Sigmoid colon (tissue), 7 donors: ENCODE results near the gene PLCL1. TPM values are rescaled to one million over a fixed set of nuclear protein-coding genes. Genes with fewer than 3 reads are reported as not detected.

Experiments
- DNase-seq: peaks from one replicate; pipeline ENCODE4 v3.0.0-alpha.2; 2019
- H3K27ac ChIP-seq, 4 donors: fragments of 200-600 bp; sonication (generic); one replicate each; pipeline ENCODE4 v1.5.1; 2016 to 2019; ENCODE audit warnings: mild to moderate bottlenecking in 1 of 4
- H3K27me3 ChIP-seq, 3 donors: fragments of 200-600 bp; sonication (generic); one replicate each; pipeline ENCODE4 v1.5.1; 2019; ENCODE audit warnings: mild to moderate bottlenecking in 1 of 3
- H3K36me3 ChIP-seq, 4 donors: fragments of 200-600 bp; sonication (generic); one replicate each; pipeline ENCODE4 v1.5.1; 2016 to 2019
- H3K4me1 ChIP-seq, 4 donors: fragments of 200-600 bp; sonication (generic); one replicate each; pipeline ENCODE4 v1.5.1; 2017 to 2019
- H3K4me3 ChIP-seq, 4 donors: fragments of 200-600 bp; sonication (generic); one replicate each; pipeline ENCODE4 v1.5.1; 2017 to 2019; ENCODE audit warnings: mild to moderate bottlenecking in 2 of 4, moderate library complexity in 1 of 4
- H3K9me3 ChIP-seq, 4 donors: fragments of 200-600 bp in 3 of 4; sonication (generic) in 3 of 4; one replicate each; pipeline versions ENCODE4 v1.5.1 to v1.6.1; 2013 to 2019
- CTCF ChIP-seq, 4 experiments: fragments of 450-650 bp in 3 of 4; fragments of 200-600 bp in 1 of 4; IDR thresholded peaks; one replicate each; pipeline ENCODE4 v1.5.1; 2016 to 2019; ENCODE audit warnings: antibody characterized with exemption in 4 of 4, mild to moderate bottlenecking in 3 of 4, moderate library complexity in 2 of 4
- EP300 ChIP-seq, 4 donors: sonication (generic); formaldehyde crosslinking; IDR thresholded peaks; one replicate each; pipeline ENCODE4 v1.6.1; 2017; ENCODE audit warnings: antibody characterized with exemption in 4 of 4
- POLR2A ChIP-seq, 2 donors: fragments of 450-650 bp; IDR thresholded peaks; one replicate each; pipeline ENCODE4 v1.6.1; 2016; ENCODE audit warnings: antibody characterized with exemption in 2 of 2, mild to moderate bottlenecking in 2 of 2, moderate library complexity in 2 of 2
- POLR2AphosphoS5 ChIP-seq, 4 donors: sonication (generic); formaldehyde crosslinking; IDR thresholded peaks; one replicate each; pipeline ENCODE4 v1.6.1; 2017; ENCODE audit warnings: antibody characterized with exemption in 4 of 4
- WGBS, 2 donors: extraction: QIAGEN DNeasy Blood & Tissue Kit; methylation state at CpG; one replicate each; pipeline ENCODE4 v1.1.7; 2013; 5-methylcytosine and 5-hydroxymethylcytosine counted together
- intact Hi-C: fragments of 100-400 bp; cut with DNase I; formaldehyde crosslinking; loops from one replicate; pipeline ENCODE4 v1.15.1; 2023
- polyA plus RNA-seq, 3 donors: library from polyadenylated mRNA; stranded (reverse); fragments of 200-250 nt; gene quantifications; one replicate each; pipeline ENCODE4 v1.2.3, GENCODE V29; 2013
- total RNA-seq, 4 donors: library from RNA; depleted of rRNA; stranded (reverse); fragments of >200 nt; gene quantifications; one replicate each; pipeline ENCODE4 v1.1.0, GENCODE V29; 2016
- donor health status: healthy with polysubstance abuse.
- donor health status: Bipolar disorder and iron deficiency.
- donor health status: healthy.

PLCL1 gene
- total and polyA plus RNA-seq, 7 donors: 0.69 to 20.0 (median 13.6) TPM

- Histone ChIP-seq H3K4me1 (peaks cover 0 to 17% (median 3%) of the 10 kb centered on the region in 4 donors), H3K27ac (no peak overlapping the region), H3K4me3 (no peak overlapping the region), H3K27me3 (no peaks in the 10 kb centered on the region), H3K9me3 (no peaks in the 10 kb centered on the region), H3K36me3 (no peaks in the 10 kb centered on the region)
- intact Hi-C loops: no loop called here
- TF ChIP-seq EP300 (IDR thresholded peaks at IDR 0.05): no peak
- TF ChIP-seq POLR2AphosphoS5 (IDR thresholded peaks at IDR 0.05): no peak
- TF ChIP-seq POLR2A (IDR thresholded peaks at IDR 0.05): no peak
- TF ChIP-seq CTCF (IDR thresholded peaks at IDR 0.05): no peak
- 70 to 72% methylated on average over 4 of the region's 4 CpGs for WGBS, 2 donors
- DNase-seq: no peak
These were observed 68.9 kb downstream of the PLCL1 start for GRCh38 chr2:197873293-197873701.

- Histone ChIP-seq H3K4me3 (no peak overlapping the region), H3K4me1 (peaks cover 0 to 18% (median 11%) of the 10 kb centered on the region in 4 donors), H3K27ac (no peak overlapping the region), H3K9me3 (no peaks in the 10 kb centered on the region), H3K36me3 (no peaks in the 10 kb centered on the region), H3K27me3 (no peaks in the 10 kb centered on the region)
- TF ChIP-seq POLR2AphosphoS5 (IDR thresholded peaks at IDR 0.05) (no peak), CTCF (IDR thresholded peaks at IDR 0.05) (no peak)
- DNase-seq: no peak
- WGBS, 2 donors: 45 to 49% methylated on average over 1 of the region's 1 CpG
- intact Hi-C loops: no loop called here
These were observed 71.4 kb downstream of the PLCL1 start for GRCh38 chr2:197875763-197876162.

GRCh38 chr2:197876524-197876923 lies 72.1 kb downstream of the PLCL1 start:
- H3K27me3 ChIP-seq: no peaks in the 10 kb centered on the region
- WGBS, 2 donors: 94 to 100% methylated on average over 1 of the region's 1 CpG
- H3K4me1 ChIP-seq: peaks cover 0 to 18% (median 11%) of the 10 kb centered on the region in 4 donors
- no peak overlapping the region for H3K4me3 ChIP-seq
- no peak overlapping the region for H3K27ac ChIP-seq
- no peak for DNase-seq
- intact Hi-C loops: no loop called here
- no peaks in the 10 kb centered on the region for H3K9me3 ChIP-seq
- TF ChIP-seq EP300 (IDR thresholded peaks at IDR 0.05): no peak
- no peak for TF ChIP-seq POLR2AphosphoS5 (IDR thresholded peaks at IDR 0.05)
- no peak for TF ChIP-seq CTCF (IDR thresholded peaks at IDR 0.05)
- TF ChIP-seq POLR2A (IDR thresholded peaks at IDR 0.05): no peak
- H3K36me3 ChIP-seq: no peaks in the 10 kb centered on the region

GRCh38 chr2:197877038-197877437 lies 72.6 kb downstream of the PLCL1 start:
- Histone ChIP-seq H3K27ac (no peak overlapping the region), H3K27me3 (no peaks in the 10 kb centered on the region), H3K4me1 (peaks cover 0 to 18% (median 11%) of the 10 kb centered on the region in 4 donors), H3K36me3 (no peaks in the 10 kb centered on the region), H3K9me3 (no peaks in the 10 kb centered on the region), H3K4me3 (no peak overlapping the region)
- DNase-seq: no peak
- TF ChIP-seq EP300 (IDR thresholded peaks at IDR 0.05): no peak
- TF ChIP-seq POLR2A (IDR thresholded peaks at IDR 0.05): no peak
- no peak for TF ChIP-seq POLR2AphosphoS5 (IDR thresholded peaks at IDR 0.05)
- TF ChIP-seq CTCF (IDR thresholded peaks at IDR 0.05): no peak
- intact Hi-C loops: no loop called here
- WGBS, 2 donors: 88 to 89% methylated on average over 1 of the region's 1 CpG

- Histone ChIP-seq H3K4me1 (peaks cover 0 to 26% (median 14%) of the 10 kb centered on the region in 4 donors), H3K4me3 (no peak overlapping the region), H3K27me3 (no peaks in the 10 kb centered on the region), H3K9me3 (no peaks in the 10 kb centered on the region), H3K36me3 (no peaks in the 10 kb centered on the region), H3K27ac (no peak overlapping the region)
- TF ChIP-seq CTCF (IDR thresholded peaks at IDR 0.05) (no peak), POLR2AphosphoS5 (IDR thresholded peaks at IDR 0.05) (no peak), EP300 (IDR thresholded peaks at IDR 0.05) (no peak), POLR2A (IDR thresholded peaks at IDR 0.05) (no peak)
- intact Hi-C loops: no loop called here
- 45 to 71% methylated on average over 1 of the region's 1 CpG for WGBS, 2 donors
- no peak for DNase-seq
These were observed 74.4 kb downstream of the PLCL1 start for GRCh38 chr2:197878792-197879191.
